NB4 (cell line): ENCODE data around the gene KCNQ5.

ENCODE experiments used
- POLR2A ChIP-seq: IDR thresholded peaks from 2 replicates; pipeline ENCODE4 v1.6.1; 2011; ENCODE audit warnings: mild to moderate bottlenecking; ENCODE audit not compliant: insufficient read length; ENCODE audit errors: extremely low read depth
- TF ChIP-seq, protein P1 (sequence below): IDR thresholded peaks from one replicate; pipeline ENCODE4 v1.5.1; 2012; ENCODE audit warnings: low read depth, low read length

DNA sequence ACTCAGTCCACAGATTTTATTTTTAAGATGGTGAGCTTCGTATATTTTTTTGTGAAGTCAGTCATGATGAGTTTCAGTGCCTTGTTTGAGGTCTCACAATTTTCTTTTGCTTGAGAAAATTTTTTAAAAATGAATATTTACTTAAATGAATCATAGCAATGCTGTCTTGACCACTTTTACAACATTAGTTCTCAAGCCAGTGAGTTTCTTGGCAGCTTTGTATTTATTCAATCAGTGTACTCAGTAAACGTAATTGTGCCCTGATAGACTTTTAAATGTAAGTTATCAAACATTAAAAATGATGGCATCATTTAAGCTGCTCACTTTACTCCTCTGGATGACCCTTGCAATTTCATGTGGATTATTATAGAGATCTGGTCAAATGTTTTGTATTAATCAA lies 342.1 kb downstream of the KCNQ5 start:
- TF ChIP-seq, protein P1, sequence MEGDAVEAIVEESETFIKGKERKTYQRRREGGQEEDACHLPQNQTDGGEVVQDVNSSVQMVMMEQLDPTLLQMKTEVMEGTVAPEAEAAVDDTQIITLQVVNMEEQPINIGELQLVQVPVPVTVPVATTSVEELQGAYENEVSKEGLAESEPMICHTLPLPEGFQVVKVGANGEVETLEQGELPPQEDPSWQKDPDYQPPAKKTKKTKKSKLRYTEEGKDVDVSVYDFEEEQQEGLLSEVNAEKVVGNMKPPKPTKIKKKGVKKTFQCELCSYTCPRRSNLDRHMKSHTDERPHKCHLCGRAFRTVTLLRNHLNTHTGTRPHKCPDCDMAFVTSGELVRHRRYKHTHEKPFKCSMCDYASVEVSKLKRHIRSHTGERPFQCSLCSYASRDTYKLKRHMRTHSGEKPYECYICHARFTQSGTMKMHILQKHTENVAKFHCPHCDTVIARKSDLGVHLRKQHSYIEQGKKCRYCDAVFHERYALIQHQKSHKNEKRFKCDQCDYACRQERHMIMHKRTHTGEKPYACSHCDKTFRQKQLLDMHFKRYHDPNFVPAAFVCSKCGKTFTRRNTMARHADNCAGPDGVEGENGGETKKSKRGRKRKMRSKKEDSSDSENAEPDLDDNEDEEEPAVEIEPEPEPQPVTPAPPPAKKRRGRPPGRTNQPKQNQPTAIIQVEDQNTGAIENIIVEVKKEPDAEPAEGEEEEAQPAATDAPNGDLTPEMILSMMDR = no peak
- TF ChIP-seq POLR2A = no peak
